Measurements from ENCODE around the gene SC5D. TPM values are rescaled to one million over a fixed set of nuclear protein-coding genes. Genes with fewer than 3 reads are reported as not detected.

SC5D gene
- polyA plus RNA-seq, 2 of the 4 experiments (the other 2 are of a cell fraction) = 18.1 to 28.1 TPM

DNA sequence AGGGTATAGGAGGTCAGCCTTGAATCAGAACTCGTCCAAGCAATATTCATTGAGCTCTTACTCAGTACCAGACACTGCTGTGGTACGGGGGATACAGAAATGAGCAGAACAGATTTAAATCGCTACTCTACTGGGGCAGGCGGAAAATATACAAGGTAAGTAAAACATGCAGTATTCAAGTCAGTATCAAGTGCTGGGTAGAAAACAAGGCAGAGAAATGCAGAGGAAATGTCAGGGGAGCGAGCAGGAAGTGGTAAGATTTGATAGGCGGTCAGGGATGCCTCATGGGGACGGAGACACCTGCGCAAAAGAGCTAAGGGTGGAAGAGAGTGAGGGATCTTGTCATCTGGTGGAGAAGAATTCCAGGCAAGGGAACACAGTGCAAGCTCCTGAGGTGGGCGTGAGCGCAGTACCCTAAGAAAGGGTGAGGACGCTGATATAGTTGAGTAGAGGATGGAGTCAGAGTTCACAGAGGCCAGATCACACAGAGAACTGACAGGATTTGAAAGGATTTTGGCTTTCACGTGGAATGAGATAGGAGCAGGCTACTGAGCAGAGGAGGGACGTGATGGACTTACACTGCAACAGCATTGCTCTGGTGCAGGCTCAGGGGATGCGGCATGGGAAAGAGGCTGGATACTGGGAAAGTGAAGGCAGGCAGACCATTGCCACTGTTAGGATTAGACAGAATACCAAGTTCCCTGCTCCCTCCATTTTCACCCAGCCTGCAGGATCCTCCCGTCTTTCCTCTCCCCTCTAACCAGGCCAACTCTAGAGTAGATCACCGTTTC, 35.8 kb downstream of the SC5D start:
- H3K4me1 ChIP-seq = no peaks in the 10 kb centered on the region
- H3K4me2 ChIP-seq = no peak overlapping the region
- CTCF ChIA-PET = no interaction called here
- WGBS (ENCODE audit: missing lambda C conversion rate) = 56% methylated on average over 15 of the region's 16 CpGs
- POLR2A ChIA-PET = no interaction called here
- H3K27ac ChIP-seq = no peak overlapping the region
- FAIRE-seq (no peak), DNase-seq (ENCODE audit: low read depth in 1 of 2, low spot score in 1 of 2) (no peak), ATAC-seq (peak; percentile 34 to 54; a peak in 4 of 6 replicates)
- no peak for TF ChIP-seq KDM1A (IDR thresholded peaks at IDR 0.05; ENCODE audit: low read depth)
- no peak for TF ChIP-seq ZSCAN20 (CRISPR knock-in tag; IDR thresholded peaks at IDR 0.05)
- TF ChIP-seq MAZ (IDR thresholded peaks at IDR 0.05; ENCODE audit: borderline replicate concordance, low read depth, low read length) = no peak
- TF ChIP-seq NPAS2 (CRISPR knock-in tag; IDR thresholded peaks at IDR 0.05; ENCODE audit: borderline replicate concordance) = no peak
- TF ChIP-seq ZNF302 (CRISPR knock-in tag; IDR thresholded peaks at IDR 0.05) = no peak
- TF ChIP-seq SMC3 (IDR thresholded peaks at IDR 0.05) = no peak
- TF ChIP-seq POLR2A (IDR thresholded peaks at IDR 0.05; ENCODE audit: low read length) = no peak
- no peak for TF ChIP-seq JUN (IDR thresholded peaks at IDR 0.05)
- no peak for TF ChIP-seq ZFP36 (IDR thresholded peaks at IDR 0.05; ENCODE audit: borderline replicate concordance, partially characterized antibody)
- TF ChIP-seq TP53 (CRISPR knock-in tag; IDR thresholded peaks at IDR 0.05) = no peak
- TF ChIP-seq, protein P1, sequence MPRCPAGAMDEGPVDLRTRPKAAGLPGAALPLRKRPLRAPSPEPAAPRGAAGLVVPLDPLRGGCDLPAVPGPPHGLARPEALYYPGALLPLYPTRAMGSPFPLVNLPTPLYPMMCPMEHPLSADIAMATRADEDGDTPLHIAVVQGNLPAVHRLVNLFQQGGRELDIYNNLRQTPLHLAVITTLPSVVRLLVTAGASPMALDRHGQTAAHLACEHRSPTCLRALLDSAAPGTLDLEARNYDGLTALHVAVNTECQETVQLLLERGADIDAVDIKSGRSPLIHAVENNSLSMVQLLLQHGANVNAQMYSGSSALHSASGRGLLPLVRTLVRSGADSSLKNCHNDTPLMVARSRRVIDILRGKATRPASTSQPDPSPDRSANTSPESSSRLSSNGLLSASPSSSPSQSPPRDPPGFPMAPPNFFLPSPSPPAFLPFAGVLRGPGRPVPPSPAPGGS (IDR thresholded peaks at IDR 0.05) = no peak
- TF ChIP-seq RAD21 (conservative IDR thresholded peaks at IDR 0.05 in 1 of 2, IDR thresholded peaks at IDR 0.05 in 1 of 2) = no peak
- TF ChIP-seq POLR2AphosphoS2 (conservative IDR thresholded peaks at IDR 0.05; ENCODE audit: low read length) = no peak
- no peak for TF ChIP-seq KDM5A (IDR thresholded peaks at IDR 0.05)
- no peak for TF ChIP-seq NFE2L2 (conservative IDR thresholded peaks at IDR 0.05; ENCODE audit: low read length)
- TF ChIP-seq CBX8 (IDR thresholded peaks at IDR 0.05) = no peak
- no peak overlapping the region for H3K4me3 ChIP-seq
- 0 out of 3 replicates have a peak, but pooled peaks cover 4% of the 10 kb centered on the region for H3K9me3 ChIP-seq

DNA sequence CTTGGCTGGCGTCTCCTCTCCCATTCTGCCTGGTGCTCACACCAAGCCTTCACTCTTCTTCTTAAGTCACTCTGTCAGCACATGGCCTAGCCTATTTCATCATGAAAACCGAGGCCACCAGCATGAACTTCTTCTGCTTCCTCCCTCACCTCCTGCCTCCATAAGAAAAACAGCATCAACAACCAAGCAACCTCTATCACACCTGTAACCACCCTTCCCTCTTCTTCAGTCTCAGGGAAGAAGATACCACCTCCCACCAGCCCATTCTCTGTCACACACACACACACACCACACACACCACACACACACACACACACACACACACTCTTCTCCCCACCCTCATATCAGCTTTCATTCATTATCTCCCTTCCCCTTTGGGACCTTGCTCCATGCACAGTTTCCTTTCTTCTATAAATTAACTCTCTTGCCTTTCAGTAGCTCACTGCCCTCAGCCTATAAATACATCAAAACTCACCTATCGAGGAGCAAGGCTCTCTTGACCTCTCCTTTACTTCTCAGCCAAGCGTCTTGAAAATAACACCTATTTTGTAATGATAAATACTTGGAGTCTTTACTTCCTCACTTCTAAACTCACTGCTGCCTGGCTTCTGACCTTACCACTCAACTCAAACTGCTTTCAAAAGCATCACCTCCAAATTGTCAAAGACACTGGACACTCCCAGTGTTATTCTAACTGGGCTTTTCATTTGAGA, 36.6 kb downstream of the SC5D start:
- 44% methylated on average over 4 of the region's 4 CpGs for WGBS (ENCODE audit: missing lambda C conversion rate)
- POLR2A ChIA-PET = no interaction called here
- no peak for TF ChIP-seq EP300 (IDR thresholded peaks at IDR 0.05)
- TF ChIP-seq, protein P2, sequence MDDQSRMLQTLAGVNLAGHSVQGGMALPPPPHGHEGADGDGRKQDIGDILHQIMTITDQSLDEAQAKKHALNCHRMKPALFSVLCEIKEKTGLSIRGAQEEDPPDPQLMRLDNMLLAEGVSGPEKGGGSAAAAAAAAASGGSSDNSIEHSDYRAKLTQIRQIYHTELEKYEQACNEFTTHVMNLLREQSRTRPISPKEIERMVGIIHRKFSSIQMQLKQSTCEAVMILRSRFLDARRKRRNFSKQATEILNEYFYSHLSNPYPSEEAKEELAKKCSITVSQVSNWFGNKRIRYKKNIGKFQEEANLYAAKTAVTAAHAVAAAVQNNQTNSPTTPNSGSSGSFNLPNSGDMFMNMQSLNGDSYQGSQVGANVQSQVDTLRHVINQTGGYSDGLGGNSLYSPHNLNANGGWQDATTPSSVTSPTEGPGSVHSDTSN (IDR thresholded peaks at IDR 0.05) = no peak
- no peak for TF ChIP-seq HDAC2 (IDR thresholded peaks at IDR 0.05)
- TF ChIP-seq, protein P3, sequence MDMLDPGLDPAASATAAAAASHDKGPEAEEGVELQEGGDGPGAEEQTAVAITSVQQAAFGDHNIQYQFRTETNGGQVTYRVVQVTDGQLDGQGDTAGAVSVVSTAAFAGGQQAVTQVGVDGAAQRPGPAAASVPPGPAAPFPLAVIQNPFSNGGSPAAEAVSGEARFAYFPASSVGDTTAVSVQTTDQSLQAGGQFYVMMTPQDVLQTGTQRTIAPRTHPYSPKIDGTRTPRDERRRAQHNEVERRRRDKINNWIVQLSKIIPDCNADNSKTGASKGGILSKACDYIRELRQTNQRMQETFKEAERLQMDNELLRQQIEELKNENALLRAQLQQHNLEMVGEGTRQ (IDR thresholded peaks at IDR 0.05) = no peak
- TF ChIP-seq, protein P4, sequence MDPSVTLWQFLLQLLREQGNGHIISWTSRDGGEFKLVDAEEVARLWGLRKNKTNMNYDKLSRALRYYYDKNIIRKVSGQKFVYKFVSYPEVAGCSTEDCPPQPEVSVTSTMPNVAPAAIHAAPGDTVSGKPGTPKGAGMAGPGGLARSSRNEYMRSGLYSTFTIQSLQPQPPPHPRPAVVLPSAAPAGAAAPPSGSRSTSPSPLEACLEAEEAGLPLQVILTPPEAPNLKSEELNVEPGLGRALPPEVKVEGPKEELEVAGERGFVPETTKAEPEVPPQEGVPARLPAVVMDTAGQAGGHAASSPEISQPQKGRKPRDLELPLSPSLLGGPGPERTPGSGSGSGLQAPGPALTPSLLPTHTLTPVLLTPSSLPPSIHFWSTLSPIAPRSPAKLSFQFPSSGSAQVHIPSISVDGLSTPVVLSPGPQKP (IDR thresholded peaks at IDR 0.05; ENCODE audit: low read depth, low read length) = no peak
- TF ChIP-seq FOSB (CRISPR knock-in tag; IDR thresholded peaks at IDR 0.05) = no peak
- no peak for TF ChIP-seq GATA3 (IDR thresholded peaks at IDR 0.05; ENCODE audit: borderline replicate concordance)
- no peak for TF ChIP-seq HOXB13 (CRISPR knock-in tag; IDR thresholded peaks at IDR 0.05; ENCODE audit: low read depth)
- TF ChIP-seq ZC3H11A (IDR thresholded peaks at IDR 0.05) = no peak
- TF ChIP-seq, protein P5, sequence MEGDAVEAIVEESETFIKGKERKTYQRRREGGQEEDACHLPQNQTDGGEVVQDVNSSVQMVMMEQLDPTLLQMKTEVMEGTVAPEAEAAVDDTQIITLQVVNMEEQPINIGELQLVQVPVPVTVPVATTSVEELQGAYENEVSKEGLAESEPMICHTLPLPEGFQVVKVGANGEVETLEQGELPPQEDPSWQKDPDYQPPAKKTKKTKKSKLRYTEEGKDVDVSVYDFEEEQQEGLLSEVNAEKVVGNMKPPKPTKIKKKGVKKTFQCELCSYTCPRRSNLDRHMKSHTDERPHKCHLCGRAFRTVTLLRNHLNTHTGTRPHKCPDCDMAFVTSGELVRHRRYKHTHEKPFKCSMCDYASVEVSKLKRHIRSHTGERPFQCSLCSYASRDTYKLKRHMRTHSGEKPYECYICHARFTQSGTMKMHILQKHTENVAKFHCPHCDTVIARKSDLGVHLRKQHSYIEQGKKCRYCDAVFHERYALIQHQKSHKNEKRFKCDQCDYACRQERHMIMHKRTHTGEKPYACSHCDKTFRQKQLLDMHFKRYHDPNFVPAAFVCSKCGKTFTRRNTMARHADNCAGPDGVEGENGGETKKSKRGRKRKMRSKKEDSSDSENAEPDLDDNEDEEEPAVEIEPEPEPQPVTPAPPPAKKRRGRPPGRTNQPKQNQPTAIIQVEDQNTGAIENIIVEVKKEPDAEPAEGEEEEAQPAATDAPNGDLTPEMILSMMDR (IDR thresholded peaks at IDR 0.05) = no peak
- no peak for TF ChIP-seq FOSL2 (IDR thresholded peaks at IDR 0.05)
- no peak for TF ChIP-seq FOSL2 (CRISPR knock-in tag; IDR thresholded peaks at IDR 0.05)
- TF ChIP-seq CHD4 (IDR thresholded peaks at IDR 0.05; ENCODE audit: borderline replicate concordance) = no peak
- CTCF ChIA-PET = no interaction called here
- H3K4me1 ChIP-seq = no peaks in the 10 kb centered on the region
- FAIRE-seq (no peak), DNase-seq (ENCODE audit: low read depth in 1 of 2, low spot score in 1 of 2) (no peak), ATAC-seq (peak in 1 of 2 experiments; percentile 44; a peak in 2 of 6 replicates)
- no peak overlapping the region for H3K4me2 ChIP-seq
- H3K27ac ChIP-seq = no peak overlapping the region
- 0 out of 3 replicates have a peak, but pooled peaks cover 4% of the 10 kb centered on the region for H3K9me3 ChIP-seq
- no peak overlapping the region for H3K4me3 ChIP-seq
